C4-2B (cell line): Measurements from ENCODE around the gene LPP.

Source experiments
- H3K27ac ChIP-seq: fragments of 450-650 bp; 2 replicates; pipeline ENCODE4 v1.5.1; 2017
- ZFX ChIP-seq: fragments of 450-650 bp; IDR thresholded peaks from 2 replicates; pipeline ENCODE4 v1.6.1; 2017
- TF ChIP-seq, protein P1 (sequence below): fragments of 450-650 bp; conservative IDR thresholded peaks from 2 replicates; pipeline ENCODE4 v1.5.1; 2017; ENCODE audit warnings: mild to moderate bottlenecking

Gene LPP

DNA sequence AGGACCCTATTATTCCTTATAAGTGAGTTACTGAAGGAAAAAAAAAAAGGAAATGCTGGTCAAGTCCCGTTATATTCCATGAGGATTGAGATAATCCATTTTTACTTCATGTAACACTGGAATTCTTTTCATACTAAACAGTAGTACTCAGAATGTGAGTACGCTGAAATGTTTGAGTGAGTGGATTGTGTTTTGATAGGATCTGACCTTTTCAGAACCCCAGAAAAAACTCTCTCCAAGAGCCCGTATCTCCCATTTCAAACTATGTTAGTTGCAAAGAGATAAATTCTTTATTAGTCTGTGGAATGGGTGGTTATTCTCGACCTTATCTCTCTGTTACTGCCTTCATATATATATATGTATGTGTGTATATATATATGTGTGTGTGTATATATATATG lies 2.5 kb upstream of the LPP start:
- no peak overlapping the region for H3K27ac ChIP-seq
- TF ChIP-seq, protein P1, sequence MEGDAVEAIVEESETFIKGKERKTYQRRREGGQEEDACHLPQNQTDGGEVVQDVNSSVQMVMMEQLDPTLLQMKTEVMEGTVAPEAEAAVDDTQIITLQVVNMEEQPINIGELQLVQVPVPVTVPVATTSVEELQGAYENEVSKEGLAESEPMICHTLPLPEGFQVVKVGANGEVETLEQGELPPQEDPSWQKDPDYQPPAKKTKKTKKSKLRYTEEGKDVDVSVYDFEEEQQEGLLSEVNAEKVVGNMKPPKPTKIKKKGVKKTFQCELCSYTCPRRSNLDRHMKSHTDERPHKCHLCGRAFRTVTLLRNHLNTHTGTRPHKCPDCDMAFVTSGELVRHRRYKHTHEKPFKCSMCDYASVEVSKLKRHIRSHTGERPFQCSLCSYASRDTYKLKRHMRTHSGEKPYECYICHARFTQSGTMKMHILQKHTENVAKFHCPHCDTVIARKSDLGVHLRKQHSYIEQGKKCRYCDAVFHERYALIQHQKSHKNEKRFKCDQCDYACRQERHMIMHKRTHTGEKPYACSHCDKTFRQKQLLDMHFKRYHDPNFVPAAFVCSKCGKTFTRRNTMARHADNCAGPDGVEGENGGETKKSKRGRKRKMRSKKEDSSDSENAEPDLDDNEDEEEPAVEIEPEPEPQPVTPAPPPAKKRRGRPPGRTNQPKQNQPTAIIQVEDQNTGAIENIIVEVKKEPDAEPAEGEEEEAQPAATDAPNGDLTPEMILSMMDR = no peak
- no peak for TF ChIP-seq ZFX

DNA sequence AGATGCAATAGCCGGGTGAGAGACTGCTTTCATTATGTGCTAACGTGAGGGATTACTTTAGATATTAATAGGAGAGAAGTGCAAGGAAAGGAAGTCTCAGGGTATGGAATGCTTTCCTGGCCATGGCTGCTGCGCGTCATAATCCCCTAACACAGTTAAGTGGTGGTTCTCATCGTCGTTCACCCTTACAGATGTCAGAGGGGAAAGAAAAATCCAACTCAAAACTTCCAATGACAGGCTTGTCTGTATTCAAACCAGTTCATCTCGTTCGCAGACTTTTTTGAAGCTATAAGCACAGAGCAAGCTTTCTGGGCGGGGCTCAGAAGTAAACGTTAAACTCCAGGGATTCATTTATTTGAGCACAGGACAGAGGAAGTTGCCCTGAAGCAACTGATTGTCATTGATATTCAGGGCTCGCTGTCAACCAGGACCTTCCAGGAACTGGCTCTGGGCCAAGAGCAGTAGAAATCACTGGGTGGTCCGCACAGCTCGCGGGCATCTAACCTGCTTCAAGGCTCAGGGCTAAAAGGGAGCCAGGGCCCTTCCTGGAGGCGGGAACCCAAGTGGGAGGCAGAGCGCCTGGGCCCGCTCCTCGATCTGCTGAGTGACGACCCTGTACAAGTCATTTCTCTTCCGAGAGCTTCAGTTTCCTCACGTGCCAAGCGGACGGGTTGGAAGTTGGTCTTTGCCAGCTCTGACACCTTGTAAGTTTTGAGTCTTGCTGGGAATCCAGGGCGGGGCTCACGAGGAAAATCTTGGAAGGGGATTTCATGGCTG lies 1.1 kb upstream of the LPP start:
- TF ChIP-seq, protein P1 = no peak
- no peak for TF ChIP-seq ZFX
- peak overlapping the region; percentile 85 for H3K27ac ChIP-seq

DNA sequence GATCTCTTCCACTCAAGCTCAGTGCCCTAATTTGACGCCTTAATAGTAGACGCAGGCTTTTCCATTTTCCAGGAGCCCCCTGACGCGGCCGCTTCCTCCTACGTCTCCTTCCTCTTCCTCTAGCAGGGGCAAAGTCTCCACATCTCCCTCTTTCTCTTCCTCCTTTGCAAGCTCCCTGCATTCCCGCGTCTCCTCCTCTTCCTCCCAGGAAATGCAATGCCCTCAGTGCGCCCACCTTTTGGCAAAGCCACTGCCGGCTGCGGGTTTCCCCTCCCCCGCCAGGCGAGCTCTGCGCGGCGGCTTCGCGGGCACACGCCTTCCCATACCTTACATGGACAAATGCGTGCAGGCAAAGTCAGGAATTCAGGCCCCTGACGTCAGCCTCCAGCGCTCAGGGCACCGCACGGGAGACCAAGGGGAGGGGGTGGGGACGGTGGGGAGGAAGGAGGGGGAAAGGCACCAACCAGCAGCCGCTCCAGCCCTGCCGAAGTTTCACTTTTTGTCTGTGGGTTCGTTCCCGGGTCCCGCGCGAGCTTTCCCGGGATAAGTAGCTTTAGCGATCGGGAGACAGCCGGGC lies 432 bp upstream of the LPP start:
- peak overlapping the region; percentile 85 for H3K27ac ChIP-seq
- no peak for TF ChIP-seq ZFX
- TF ChIP-seq, protein P1 = no peak

DNA sequence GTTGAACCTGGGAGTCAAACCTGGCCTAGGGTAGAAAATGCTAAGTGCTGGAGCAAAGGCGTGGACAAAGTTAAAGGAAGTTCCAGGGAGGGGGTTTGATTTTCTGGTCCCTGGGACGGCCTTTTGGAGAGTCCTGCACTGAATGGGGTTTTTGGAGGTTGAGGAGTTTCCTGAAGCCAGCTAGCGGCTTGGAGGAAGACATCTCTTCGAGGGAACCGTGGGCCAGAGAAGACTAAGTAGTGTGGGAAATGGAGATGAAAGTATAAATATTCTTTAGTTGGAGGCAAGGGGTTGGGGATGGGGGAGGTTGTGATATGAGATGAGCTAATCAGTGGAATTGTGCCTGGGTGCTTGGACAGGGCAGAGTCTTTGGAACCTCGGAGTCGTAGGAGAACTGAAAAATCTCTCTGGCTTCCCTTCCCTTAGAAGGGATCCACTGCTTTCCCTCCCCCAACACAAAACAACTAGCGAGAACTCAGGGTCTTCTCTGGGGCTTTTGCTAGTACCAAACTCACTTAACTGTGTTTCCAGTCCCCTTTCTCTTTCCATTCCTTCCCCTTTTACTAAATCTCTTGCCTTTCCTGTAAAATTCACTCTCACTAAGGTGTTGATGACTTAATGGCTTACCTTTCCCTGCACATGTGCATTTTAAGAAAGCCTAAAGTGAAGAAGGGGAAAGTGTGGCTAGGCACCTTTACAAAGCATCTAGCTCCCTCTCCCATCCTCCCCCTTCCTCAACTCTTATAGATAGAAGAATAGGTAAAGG lies 1.0 kb downstream of the LPP start:
- TF ChIP-seq ZFX = no peak
- TF ChIP-seq, protein P1 = no peak
- peak overlapping the region; percentile 85 for H3K27ac ChIP-seq

DNA sequence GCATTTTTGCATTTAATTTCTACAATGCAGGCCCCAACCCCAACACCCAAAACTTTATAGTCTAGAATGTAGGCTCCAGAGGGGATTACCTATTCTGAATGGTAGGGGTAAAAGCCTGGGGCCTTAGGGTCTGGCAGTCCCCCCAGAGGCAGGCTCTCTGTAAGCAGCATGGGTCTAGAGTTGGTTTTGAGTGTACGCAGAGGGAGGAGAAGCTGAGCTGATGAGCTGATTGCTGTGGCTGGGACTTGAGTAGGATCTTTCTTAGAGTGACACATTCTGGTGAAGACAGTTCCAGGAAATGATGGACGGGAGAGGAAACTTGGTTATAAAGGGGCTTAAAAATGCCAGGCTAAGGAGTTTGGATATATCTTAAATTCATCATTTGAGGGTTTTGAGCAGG lies 2.1 kb downstream of the LPP start:
- TF ChIP-seq ZFX = no peak
- TF ChIP-seq, protein P1 = no peak
- H3K27ac ChIP-seq = no peak overlapping the region

DNA sequence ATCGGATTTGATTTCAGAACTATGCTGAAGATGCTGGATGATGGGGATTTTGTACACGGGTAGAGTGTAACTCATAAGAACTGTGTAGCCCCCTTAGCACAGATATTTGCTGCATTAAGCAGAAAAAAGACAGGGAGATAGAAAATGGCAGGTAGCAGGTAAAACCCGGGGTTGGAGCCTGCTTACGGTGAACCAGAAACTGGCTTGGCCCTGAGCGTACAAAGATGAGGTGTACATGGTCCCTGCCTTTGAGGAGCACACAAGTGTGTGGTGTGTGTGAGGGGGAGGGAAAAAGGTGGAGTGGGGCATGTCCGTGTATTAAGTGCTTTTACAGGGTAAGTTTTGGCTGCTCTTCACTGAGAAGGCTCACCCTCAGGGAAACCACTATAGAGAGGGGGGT lies 3.5 kb downstream of the LPP start:
- H3K27ac ChIP-seq = no peak overlapping the region
- TF ChIP-seq ZFX = no peak
- TF ChIP-seq, protein P1 = no peak

DNA sequence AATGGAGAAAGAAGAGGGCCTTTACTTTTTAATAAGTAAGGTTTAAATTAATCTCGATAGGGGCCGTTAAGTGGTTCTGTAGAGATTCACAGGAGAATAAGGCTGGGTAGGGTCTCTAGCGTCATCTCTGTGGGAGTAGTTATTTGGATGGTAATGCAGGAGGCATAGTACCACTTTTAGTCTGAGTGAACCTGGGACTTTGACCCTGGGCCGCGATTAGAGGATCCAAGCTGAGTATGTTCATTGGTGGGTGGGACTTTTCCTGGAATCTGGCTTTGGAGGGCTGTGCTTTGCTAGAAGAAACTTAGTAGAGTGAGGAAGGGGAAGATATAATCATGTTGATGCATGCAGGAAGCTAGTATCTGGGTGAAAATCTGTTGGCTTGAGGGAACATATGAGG lies 4.0 kb downstream of the LPP start:
- TF ChIP-seq ZFX = no peak
- TF ChIP-seq, protein P1 = no peak
- no peak overlapping the region for H3K27ac ChIP-seq
